ENCODE data around the gene ZNF830. TPM values are rescaled to one million over a fixed set of nuclear protein-coding genes. Genes with fewer than 3 reads are reported as not detected.
A peak's percentile ranks its signal among the peaks of the same experiment; 100 is the strongest.

ZNF830 gene
- total and polyA plus RNA-seq, 2 of the 4 experiments (the other 2 are of a cell fraction) = 5.5 to 6.6 TPM

DNA sequence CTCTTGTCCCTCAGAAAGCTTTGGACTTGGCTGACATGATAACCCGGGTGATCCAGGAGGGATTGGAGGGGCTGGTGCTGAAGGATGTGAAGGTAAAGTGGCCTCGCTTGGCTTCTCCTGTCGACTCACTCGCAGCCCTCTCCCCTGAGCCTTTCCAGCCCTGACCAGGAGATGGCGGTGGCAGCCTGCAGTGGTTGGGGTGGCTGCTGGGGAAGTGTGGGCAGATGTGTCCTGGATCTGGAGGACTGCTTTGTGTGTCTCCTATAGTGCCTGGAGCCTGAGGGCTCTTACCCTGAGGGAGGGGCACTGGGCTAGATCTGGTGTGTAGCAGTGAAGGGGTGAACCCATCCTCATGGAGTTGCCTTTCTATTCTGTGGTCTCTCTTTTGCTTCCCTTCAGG, 36.9 kb downstream of the ZNF830 start:
- Histone ChIP-seq H3K4me2 (ENCODE audit: low read depth, low read length) (no peak overlapping the region), H4K5ac (ENCODE audit: low read depth, low read length) (peak overlapping the region; percentile 85), H3K27ac (ENCODE audit: insufficient read depth, low read length) (peak overlapping the region; percentile 77), H3K9me1 (ENCODE audit: insufficient read depth, low read length) (peaks cover 8% of the 10 kb centered on the region), H3K79me1 (ENCODE audit: low read depth in 1 of 2, low read length in 2 of 2) (peaks cover 0 to 10% of the 10 kb centered on the region in 2 experiments; a peak in 1 of 4 replicates), H2BK5ac (ENCODE audit: low read depth, low read length, poor library complexity, severe bottlenecking) (peak overlapping the region; percentile 67), H3K4me1 (ENCODE audit: control insufficient read depth, insufficient read depth, low read length) (peaks cover 22% of the 10 kb centered on the region), H3K23ac (ENCODE audit: low read depth, low read length) (peak overlapping the region; percentile 70; the same call in 1 of the 2 replicates), H2BK20ac (ENCODE audit: low read depth, low read length) (peak overlapping the region; percentile 50; the same call in 1 of the 2 replicates), H3K14ac (replicated peaks; ENCODE audit: low read depth, low read length) (peak overlapping the region; percentile 69), H3K4ac (ENCODE audit: low read depth, low read length) (peak overlapping the region; percentile 70), H2BK15ac (ENCODE audit: low read depth, low read length) (peak overlapping the region; percentile 96; the same call in 2 of the 3 replicates), H3K27me3 (ENCODE audit: control insufficient read depth, insufficient read depth, low read length) (no peaks in the 10 kb centered on the region), H2BK120ac (ENCODE audit: low read depth, low read length) (peak overlapping the region; percentile 74), H3K9me3 (ENCODE audit: control insufficient read depth, insufficient read depth, low read length) (no peaks in the 10 kb centered on the region), H3K9ac (ENCODE audit: low read depth, low read length) (peak overlapping the region; percentile 49), H3K56ac (ENCODE audit: extremely low read depth, insufficient read depth, low read length) (peak overlapping the region; percentile 45; the same call in 1 of the 2 replicates), H3K18ac (ENCODE audit: low read depth, low read length) (peak overlapping the region; percentile 58), H4K20me1 (ENCODE audit: insufficient read depth, low read length) (no peaks in the 10 kb centered on the region), H2AK9ac (replicated peaks; ENCODE audit: low read depth, low read length, poor library complexity) (peak overlapping the region; percentile 87), H3K36me3 (ENCODE audit: control insufficient read depth, insufficient read depth, low read length) (peaks cover 48% of the 10 kb centered on the region), H4K8ac (ENCODE audit: low read depth in 2 of 2, low read length in 2 of 2) (peak overlapping the region; percentile 78 to 83), H2AFZ (replicated peaks; ENCODE audit: low read length, poor library complexity) (peak overlapping the region; percentile 36), H3K4me3 (ENCODE audit: insufficient read depth, low read depth, low read length) (no peak overlapping the region), H2AK5ac (ENCODE audit: low read depth, low read length) (peak overlapping the region; percentile 84), H4K91ac (ENCODE audit: insufficient read depth, low read depth, low read length) (peak overlapping the region; percentile 88)
- DNase-seq = peak; percentile 70
- ChIA-PET CTCF (interaction anchor here (1.1 kb wide), 1 partner anchor 91 kb away, joined by 3 read pairs; no protein-coding TSS in a partner anchor), POLR2A (ENCODE audit: unreplicated experiment) (no interaction called here)
- ATAC-seq (ENCODE audit: low read depth) = peak; percentile 84
- in situ Hi-C loops (cut with MboI; ENCODE audit: low sequenced_read_pairs) = loop anchor here (5.0 to 25.0 kb wide), 2 partner anchors 94 to 589 kb away; partner anchors contain the start of genes AP2B1 and PEX12
- no TSS peak for BruUV-seq (replicated peaks)
- intact Hi-C loops (cut with micrococcal nuclease) = loop anchor here (1.0 to 10.0 kb wide), 5 partner anchors 91 to 576 kb away; partner anchors contain the start of gene RAD51D
- no peak for TF ChIP-seq FOS (IDR thresholded peaks at IDR 0.05; ENCODE audit: low read depth, low read length)
- TF ChIP-seq, protein P1, sequence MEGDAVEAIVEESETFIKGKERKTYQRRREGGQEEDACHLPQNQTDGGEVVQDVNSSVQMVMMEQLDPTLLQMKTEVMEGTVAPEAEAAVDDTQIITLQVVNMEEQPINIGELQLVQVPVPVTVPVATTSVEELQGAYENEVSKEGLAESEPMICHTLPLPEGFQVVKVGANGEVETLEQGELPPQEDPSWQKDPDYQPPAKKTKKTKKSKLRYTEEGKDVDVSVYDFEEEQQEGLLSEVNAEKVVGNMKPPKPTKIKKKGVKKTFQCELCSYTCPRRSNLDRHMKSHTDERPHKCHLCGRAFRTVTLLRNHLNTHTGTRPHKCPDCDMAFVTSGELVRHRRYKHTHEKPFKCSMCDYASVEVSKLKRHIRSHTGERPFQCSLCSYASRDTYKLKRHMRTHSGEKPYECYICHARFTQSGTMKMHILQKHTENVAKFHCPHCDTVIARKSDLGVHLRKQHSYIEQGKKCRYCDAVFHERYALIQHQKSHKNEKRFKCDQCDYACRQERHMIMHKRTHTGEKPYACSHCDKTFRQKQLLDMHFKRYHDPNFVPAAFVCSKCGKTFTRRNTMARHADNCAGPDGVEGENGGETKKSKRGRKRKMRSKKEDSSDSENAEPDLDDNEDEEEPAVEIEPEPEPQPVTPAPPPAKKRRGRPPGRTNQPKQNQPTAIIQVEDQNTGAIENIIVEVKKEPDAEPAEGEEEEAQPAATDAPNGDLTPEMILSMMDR (conservative IDR thresholded peaks at IDR 0.05; ENCODE audit: low read depth, low read length) = peak; percentile 89
- TF ChIP-seq MAZ (IDR thresholded peaks at IDR 0.05; ENCODE audit: borderline replicate concordance, low read depth, low read length) = peak; percentile 56; the same call in 1 of the 2 replicates
- TF ChIP-seq SMC3 (IDR thresholded peaks at IDR 0.05; ENCODE audit: low read depth, low read length) = peak; percentile 88
- peak; percentile 94 for TF ChIP-seq RAD21 (IDR thresholded peaks at IDR 0.05; ENCODE audit: low read length)
- dilution Hi-C loops (cut with HindIII; ENCODE audit: low sequenced_read_pairs, unreplicated experiment) = no loop called here
- WGBS, 2 experiments (ENCODE audit: extremely low coverage in 2 of 2, insufficient read length in 1 of 2) = no CpG with 5 or more reads among the region's 5 CpGs

Data from IMR-90 (cell line).